NCI-H2227 (cell line): Measurements from ENCODE around the gene SLC2A14.
"Not testable (repeated sequence)": the region's sequence is repeated elsewhere in the genome, so short reads cannot be mapped to it uniquely, and the experiment has no call there.

Experiments
- DNase-seq: peaks from one replicate; lab custom pipeline; 2025; ENCODE audit not compliant: unreplicated experiment; lab: John Stamatoyannopoulos, UW

The SLC2A14 gene

DNA sequence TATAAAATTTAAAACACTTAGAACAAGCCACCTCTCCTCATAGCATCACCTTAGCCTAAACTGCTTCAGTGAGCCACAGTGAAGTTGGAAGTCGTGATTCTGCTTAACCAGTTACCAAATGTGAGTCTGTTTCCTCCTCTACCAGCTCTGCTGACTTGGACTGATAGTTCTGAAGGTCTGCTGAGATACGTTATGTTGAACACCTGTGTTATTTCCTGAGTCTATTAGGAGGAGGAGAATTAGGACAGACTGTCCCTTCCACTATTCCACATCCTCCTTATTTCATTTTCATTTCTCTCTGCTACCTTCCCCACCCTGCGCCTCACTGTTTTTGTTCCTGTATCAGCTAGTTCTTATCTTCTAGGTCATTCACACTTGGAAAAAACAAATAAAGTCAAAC lies 2.4 kb downstream of the SLC2A14 start:
- no peak for DNase-seq

GRCh38 chr12:7869137-7869536 lies 3.6 kb downstream of the SLC2A14 start:
- no peak for DNase-seq

GRCh38 chr12:7868391-7868790 lies 4.3 kb downstream of the SLC2A14 start:
- no peak for DNase-seq

DNA sequence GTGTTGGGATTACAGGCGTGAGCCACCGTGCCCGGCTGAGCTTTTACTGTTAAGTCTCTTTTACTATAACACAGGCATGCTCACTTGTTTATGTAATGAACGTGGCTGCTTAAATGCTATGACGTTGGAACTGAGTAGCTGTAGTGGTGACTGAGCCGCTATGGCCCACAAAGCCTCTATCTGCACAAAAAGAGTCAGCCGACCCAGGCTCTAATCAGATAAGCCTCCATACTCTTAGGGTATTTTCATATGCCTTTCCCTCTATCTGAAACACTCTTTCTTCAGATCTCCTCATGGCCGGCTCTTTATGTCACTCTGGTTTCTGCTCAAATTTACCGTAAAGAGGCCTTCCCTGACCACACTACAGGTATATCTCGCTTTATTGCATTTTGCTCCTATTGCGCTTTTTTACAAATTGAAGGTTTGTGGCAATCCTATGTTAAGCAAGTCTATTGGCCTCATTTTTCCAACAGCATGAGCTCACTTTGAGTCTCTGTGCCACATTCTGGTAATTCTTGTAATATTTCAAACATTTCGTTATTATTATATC lies 8.0 kb downstream of the SLC2A14 start:
- DNase-seq: no peak

GRCh38 chr12:7862814-7863348 lies 9.8 kb downstream of the SLC2A14 start:
- not testable (repeated sequence) for DNase-seq

DNA sequence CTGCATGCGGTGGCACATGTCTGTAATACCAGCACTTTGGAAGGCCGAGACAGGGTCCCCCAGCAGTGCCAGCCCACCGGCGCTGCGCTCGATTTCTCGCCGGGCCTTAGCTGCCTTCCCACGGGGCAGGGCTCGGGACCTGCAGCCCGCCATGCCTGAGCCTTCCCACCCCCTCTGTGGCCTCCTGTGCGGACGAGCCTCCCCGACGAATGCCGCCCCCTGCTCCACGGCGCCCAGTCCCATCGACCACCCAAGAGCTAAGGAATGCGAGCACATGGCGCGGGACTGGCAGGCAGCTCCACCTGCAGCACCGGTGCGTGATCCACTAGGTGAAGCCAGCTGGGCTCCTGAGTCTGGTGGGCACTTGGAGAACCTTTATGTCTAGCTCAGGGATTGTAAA lies 10.4 kb downstream of the SLC2A14 start:
- DNase-seq: not testable (repeated sequence)

DNA sequence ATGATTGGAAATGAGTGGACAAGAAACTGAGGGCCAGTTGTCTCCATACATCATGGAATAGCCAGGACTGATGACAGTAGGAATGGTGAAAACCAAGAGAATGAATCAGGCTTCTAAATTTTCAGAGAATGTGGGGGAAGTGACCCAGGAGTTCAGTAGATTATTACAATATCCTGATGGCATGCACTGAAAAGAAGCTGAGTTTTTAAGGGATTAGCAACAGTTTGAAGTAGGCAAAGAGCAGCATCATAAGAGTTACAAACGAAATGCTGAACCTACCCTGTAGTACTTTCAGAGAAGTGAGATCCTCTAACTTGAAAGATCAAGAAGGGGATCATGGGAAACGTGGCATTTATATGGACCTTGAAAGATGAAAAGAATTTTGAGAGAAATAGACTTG lies 13.2 kb downstream of the SLC2A14 start:
- no peak for DNase-seq

GRCh38 chr12:7857971-7858370 lies 14.7 kb downstream of the SLC2A14 start:
- DNase-seq: no peak

DNA sequence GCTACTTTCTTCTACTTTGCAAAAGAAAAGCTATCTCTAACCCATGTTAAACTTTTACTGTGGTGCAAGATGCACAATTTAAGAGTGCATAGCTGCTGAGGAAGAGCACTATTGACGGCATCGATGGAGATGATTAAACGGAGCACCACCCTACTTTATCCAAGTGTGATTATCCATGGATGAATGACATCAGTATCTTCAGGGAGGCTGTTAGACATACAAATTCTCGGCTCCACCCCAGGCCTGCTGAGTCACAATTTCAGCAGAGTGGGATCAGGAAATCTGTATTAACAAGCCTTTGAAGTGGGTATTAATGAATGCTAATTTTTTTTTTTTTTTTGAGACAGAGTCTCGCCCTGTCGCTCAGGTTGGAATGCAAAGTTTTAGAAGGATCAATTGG lies 16.2 kb downstream of the SLC2A14 start:
- DNase-seq: no peak

GRCh38 chr12:7853557-7853956 lies 19.2 kb downstream of the SLC2A14 start:
- no peak for DNase-seq

GRCh38 chr12:7851622-7852081 lies 21.1 kb downstream of the SLC2A14 start:
- DNase-seq: not testable (repeated sequence)

- DNase-seq: not testable (repeated sequence)
These were observed 22.6 kb downstream of the SLC2A14 start for GRCh38 chr12:7850099-7850498.

- DNase-seq: not testable (repeated sequence)
These were observed 24.7 kb downstream of the SLC2A14 start for GRCh38 chr12:7848098-7848422.

DNA sequence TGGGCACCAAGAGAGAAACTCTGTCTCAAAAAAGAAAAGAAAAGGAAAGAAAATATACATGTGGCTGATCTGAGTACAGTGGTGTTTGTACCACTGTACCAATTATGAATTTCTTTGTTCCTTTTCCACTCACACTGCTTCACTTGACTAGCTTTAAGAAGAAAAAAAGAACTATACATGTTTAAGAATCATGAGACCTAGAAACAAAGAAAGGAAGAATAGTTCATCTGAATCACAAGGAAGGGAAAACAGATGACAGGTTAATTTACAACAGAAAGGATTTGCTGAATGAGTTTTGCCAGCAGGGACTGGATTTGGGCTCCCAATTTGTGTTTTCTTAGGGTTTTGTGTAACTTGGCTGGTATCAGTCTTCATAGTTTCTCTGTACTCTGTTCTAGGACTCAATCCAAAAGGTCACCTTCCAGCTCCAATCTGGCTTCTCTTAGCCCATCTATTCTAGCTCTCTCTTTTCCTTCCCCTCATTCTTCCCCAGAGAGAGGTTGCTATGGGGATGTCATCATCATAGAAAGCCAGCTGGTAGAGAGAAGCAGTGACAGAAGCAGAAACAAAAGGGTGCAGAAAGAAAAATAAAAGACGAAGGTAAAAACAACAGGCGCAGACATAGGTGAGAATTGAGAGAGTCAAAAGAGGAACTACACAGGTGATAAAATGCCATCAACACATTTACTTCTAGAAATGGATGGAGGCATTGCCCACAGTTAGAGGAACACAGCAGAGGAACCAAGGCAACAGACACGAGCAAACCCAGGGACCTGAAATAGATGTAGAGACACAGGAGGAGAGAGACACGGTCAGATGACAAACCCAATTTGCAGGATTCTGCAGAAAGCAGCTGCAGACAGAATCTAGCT lies 25.3 kb downstream of the SLC2A14 start:
- DNase-seq: not testable (repeated sequence)

- no peak for DNase-seq
These were observed 28.6 kb downstream of the SLC2A14 start for GRCh38 chr12:7844116-7844515.

GRCh38 chr12:7843583-7843982 lies 29.1 kb downstream of the SLC2A14 start:
- not testable (repeated sequence) for DNase-seq

DNA sequence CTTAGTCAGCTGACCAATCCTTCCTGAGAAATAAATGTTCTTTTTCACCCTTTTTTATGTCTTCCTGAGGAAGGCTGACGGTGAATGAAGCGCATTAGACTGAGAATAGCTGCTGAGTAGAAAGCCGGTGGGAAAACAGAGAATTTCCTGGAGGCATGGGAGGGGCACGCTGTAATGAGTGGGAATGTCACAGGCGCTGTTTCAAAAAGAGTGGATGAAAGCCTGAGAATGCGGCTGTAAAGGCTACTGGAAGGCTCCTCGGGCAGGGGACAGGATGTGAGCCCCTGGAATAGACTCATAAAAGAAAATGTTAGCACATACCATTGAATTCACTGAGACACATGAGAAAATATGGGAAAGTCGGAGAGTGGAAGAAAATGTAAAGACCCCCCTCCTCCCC lies 29.6 kb downstream of the SLC2A14 start:
- DNase-seq: not testable (repeated sequence)

DNA sequence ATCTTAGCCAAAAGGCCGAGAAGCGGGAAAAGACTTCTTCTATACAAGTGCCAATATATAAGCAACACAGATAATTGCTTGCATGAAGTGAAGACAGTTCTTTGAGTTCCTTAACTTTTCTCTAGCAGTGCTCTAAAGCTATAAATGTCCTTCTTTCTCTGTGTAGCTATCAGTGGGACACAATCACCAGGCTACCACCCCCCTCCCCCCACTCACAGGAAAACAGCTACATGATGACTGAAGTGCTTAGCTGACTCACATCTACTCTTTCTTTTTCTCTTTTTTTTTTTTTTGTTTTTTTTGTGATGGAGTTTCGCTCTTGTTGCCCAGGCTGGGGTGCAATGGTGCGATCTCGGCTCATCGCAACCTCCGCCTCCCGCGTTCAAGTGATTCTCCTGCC lies 30.3 kb downstream of the SLC2A14 start:
- not testable (repeated sequence) for DNase-seq

GRCh38 chr12:7839848-7840247 lies 32.9 kb downstream of the SLC2A14 start:
- DNase-seq: not testable (repeated sequence)

- not testable (repeated sequence) for DNase-seq
These were observed 33.5 kb downstream of the SLC2A14 start for GRCh38 chr12:7839226-7839625.

DNA sequence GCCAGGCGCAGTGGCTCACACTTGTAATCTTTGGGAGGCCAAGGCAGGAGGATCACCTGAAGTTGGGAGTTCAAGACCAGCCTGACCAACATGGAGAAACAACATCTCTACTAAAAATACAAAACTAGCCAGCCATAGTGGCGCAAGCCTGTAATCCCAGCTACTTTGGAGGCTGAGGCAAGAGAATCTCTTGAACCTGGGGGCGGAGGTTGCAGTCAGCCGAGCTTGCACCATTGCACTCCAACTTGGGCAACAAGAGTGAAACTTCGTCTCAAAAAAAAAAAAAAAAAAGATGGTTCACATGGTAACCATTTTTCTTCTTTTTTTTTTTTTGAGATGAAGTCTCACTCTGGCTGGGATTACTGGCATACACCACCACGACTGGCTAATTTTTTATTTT lies 35.3 kb downstream of the SLC2A14 start:
- DNase-seq: no peak

DNA sequence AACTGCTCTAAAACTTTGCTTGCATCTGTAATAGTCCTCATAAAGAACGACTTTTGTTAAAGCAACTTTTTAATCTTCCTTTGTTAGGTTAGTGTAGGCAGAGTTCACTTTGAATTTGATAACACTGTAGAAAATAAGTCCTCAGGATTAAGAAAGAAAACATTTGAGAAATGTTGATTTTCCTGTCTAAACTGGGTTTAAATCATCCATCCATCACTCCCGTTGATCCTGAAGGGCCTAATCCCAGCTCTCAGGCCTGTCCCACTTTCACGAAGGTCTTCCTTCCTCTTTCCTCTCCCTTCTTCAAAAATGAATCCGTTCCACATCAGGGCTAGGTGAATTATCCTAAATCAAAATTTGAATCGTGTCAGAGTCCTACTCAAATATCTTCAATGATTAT lies 36.9 kb downstream of the SLC2A14 start:
- DNase-seq: no peak
